GM18507 (cell line): ENCODE results near the gene TBC1D5.
"Not testable (repeated sequence)": the region's sequence is repeated elsewhere in the genome, so short reads cannot be mapped to it uniquely, and the experiment has no call there.

Experiments
- DNase-seq: peaks from one replicate; pipeline ENCODE4 v3.0.0; 2011; ENCODE audit warnings: low read depth; ENCODE audit not compliant: insufficient read length; ENCODE audit errors: extremely low spot score
- FAIRE-seq: peaks from 2 replicates; lab custom pipeline; 2011; peaks lifted over from hg19 to GRCh38; lab: Jason Lieb, UNC

TBC1D5 gene

GRCh38 chr3:17674082-17674686 is 68.2 kb downstream of the TBC1D5 start:
- FAIRE-seq, result peak; percentile 31
- no peak for DNase-seq

GRCh38 chr3:17672506-17672905 is 69.9 kb downstream of the TBC1D5 start:
- peak; percentile 18 for FAIRE-seq

GRCh38 chr3:17670749-17671148 is 71.7 kb downstream of the TBC1D5 start:
- FAIRE-seq (no peak), DNase-seq (no peak)

More at GRCh38 chr3:17672506-17672905, 69.9 kb downstream of the TBC1D5 start:
- no peak for DNase-seq

- DNase-seq (no peak), FAIRE-seq (no peak)
Observed at GRCh38 chr3:17664923-17665322, 77.5 kb downstream of the TBC1D5 start.

GRCh38 chr3:17656264-17656663 is 86.2 kb downstream of the TBC1D5 start:
- no peak for DNase-seq
- FAIRE-seq, result no peak

GRCh38 chr3:17655743-17656142 is 86.7 kb downstream of the TBC1D5 start:
- no peak for DNase-seq
- FAIRE-seq, result peak; percentile 18

- not testable (repeated sequence) for DNase-seq, FAIRE-seq
Observed at GRCh38 chr3:17649748-17650147, 92.7 kb downstream of the TBC1D5 start.

GRCh38 chr3:17648630-17649355 is 93.6 kb downstream of the TBC1D5 start:
- DNase-seq, FAIRE-seq: not testable (repeated sequence)

GRCh38 chr3:17645074-17645698 is 97.2 kb downstream of the TBC1D5 start:
- FAIRE-seq (peak; percentile 51), DNase-seq (no peak)

GRCh38 chr3:17643691-17644090 is 98.7 kb downstream of the TBC1D5 start:
- no peak for FAIRE-seq

GRCh38 chr3:17642474-17642873 is 100.0 kb downstream of the TBC1D5 start:
- FAIRE-seq (no peak), DNase-seq (no peak)

More at GRCh38 chr3:17643691-17644090, 98.7 kb downstream of the TBC1D5 start:
- DNase-seq, result no peak

GRCh38 chr3:17640466-17640865 is 102.0 kb downstream of the TBC1D5 start:
- FAIRE-seq (no peak), DNase-seq (no peak)

GRCh38 chr3:17639765-17640164 is 102.7 kb downstream of the TBC1D5 start:
- DNase-seq (no peak), FAIRE-seq (no peak)

GRCh38 chr3:17639257-17639656 is 103.2 kb downstream of the TBC1D5 start:
- DNase-seq, result no peak
- no peak for FAIRE-seq

- FAIRE-seq (no peak), DNase-seq (no peak)
Observed at GRCh38 chr3:17638356-17638755, 104.1 kb downstream of the TBC1D5 start.

- not testable (repeated sequence) for DNase-seq, FAIRE-seq
Observed at GRCh38 chr3:17635675-17636074, 106.8 kb downstream of the TBC1D5 start.

- DNase-seq, result no peak
- no peak for FAIRE-seq
Observed at GRCh38 chr3:17634964-17635363, 107.5 kb downstream of the TBC1D5 start.

GRCh38 chr3:17634201-17634600 is 108.2 kb downstream of the TBC1D5 start:
- DNase-seq (no peak), FAIRE-seq (no peak)

- FAIRE-seq, result no peak
Observed at GRCh38 chr3:17632401-17633100, 109.9 kb downstream of the TBC1D5 start.

GRCh38 chr3:17631609-17632008 is 110.8 kb downstream of the TBC1D5 start:
- no peak for DNase-seq

More at GRCh38 chr3:17632401-17633100, 109.9 kb downstream of the TBC1D5 start:
- no peak for DNase-seq

More at GRCh38 chr3:17631609-17632008, 110.8 kb downstream of the TBC1D5 start:
- FAIRE-seq, result no peak
